HG02870 (cell line): Measurements from ENCODE around the gene VWC2L.

ENCODE experiments used
- ATAC-seq: cut with Tn5 transposase; IDR thresholded peaks from one replicate; pipeline ENCODE4 v1.9.1; 2021; ENCODE audit warnings: mild to moderate bottlenecking, moderate library complexity; ENCODE audit not compliant: unreplicated experiment

Gene VWC2L

DNA sequence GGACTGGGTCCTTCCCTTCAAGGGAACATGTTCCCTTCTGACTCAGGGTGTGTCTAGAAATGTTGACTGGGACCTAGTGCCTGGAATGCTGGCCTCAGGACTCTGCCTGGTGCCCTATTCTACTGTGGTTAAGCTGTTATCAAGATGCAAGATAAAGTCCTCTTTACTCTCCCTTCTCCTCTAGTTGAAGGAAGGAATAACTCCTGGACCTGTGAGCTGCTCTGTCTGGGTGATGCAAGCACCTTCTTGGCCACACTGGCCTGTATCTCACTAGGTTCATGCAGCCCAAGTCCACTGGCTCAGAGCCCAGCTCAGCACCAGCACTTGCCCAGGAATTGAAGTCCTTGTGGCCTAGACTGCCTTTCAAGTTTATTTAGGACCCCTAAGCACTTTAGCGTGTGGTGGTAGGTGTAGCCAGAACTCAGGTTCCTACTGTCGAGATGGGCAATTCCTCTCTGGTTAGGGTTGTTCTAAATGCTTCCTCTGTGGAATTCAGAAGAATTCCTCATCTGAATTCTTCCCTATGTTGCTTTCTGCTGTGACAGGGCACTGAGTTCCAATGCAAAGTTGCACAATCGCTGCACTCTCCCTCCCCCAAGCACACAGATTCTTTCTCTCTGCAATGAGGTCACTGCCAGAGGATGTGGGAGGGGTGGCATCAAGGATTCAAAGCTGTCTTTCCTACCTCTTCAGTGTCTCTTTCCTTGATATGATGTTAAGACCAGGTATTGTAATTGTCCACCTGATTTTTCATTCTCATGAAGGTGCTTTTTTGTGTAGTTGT, 54.7 kb downstream of the VWC2L start:
- ATAC-seq = no peak

DNA sequence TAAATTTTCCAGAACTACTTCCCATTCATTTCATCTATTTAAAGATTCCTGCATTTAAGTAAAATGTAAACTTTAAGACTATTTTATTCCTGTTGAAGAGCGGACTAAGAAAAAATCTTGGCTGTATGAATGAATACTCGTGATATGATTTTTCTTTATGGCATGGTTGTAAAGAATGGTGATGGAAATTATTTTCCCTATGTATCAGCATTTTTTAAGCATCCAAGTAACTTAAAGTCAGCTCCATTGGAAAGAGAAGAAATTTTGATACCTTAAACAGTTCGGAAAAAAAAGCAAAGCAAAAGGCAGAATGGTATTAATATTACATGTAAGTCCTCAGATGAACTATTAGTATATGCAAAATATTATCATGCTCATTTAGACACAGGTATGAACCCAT, 58.9 kb downstream of the VWC2L start:
- no peak for ATAC-seq

DNA sequence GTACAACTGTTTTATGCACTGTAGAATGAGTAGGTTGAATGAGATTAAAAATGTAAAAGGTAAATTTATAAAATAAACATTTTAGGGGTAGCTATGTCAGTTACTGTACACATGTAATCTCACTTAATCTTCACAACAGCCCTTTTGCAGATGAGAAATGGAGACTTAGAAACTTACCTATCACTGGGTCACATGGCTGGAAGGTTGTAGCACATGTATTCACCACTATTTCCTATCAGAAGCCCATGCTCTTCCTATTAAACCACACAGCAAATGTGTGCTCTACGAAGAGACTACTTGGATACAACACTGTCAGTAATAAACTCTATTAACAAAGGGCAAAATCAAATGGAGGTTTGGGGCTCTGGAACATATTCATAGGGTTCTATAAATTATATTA, 60.5 kb downstream of the VWC2L start:
- ATAC-seq = no peak

- ATAC-seq = no peak
Observed at GRCh38 chr2:214471990-214472389, 61.1 kb downstream of the VWC2L start.

- ATAC-seq = no peak
Observed at GRCh38 chr2:214477305-214477704, 66.5 kb downstream of the VWC2L start.

GRCh38 chr2:214481204-214481603, 70.3 kb downstream of the VWC2L start:
- no peak for ATAC-seq

DNA sequence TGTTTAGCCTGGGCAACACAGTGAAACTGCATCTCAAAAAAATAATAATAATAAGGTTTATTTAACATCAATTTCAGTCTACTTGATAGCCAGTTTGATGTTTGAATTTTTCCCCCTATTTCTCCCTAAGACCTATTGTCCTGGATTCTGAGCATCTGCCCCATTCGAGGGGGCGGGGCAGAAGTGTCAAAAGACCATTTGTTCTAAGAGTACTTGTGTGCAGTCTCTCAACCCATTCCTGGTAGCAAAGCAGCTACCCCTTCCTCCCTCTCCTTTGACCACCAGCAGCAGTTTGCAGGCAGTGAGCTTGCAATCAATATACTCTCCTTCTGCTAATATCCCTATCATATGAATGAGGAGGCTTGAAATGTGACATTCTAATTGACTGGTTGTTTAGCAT, 71.9 kb downstream of the VWC2L start:
- no peak for ATAC-seq

DNA sequence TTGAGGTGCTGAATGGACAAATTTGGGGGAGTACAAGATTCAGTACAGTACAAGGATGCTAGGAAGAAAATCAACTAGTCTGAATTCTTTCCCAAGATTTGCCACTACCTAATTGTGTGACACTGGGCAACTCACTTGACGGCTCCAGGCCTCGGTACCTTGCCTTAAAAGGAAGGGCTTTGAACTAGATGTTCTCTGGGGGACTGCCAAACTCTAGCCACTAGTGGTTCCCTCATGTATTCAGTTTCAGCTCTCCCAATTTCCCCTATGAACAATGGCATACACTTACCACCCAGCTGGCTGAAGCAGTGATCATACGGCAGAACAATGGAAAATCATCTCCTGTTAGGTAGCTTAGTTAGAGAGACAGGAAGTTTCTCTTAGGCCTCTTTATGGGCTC, 73.4 kb downstream of the VWC2L start:
- ATAC-seq = no peak

- ATAC-seq = no peak
Observed at GRCh38 chr2:214484701-214485100, 73.8 kb downstream of the VWC2L start.

GRCh38 chr2:214489181-214489580, 78.3 kb downstream of the VWC2L start:
- no peak for ATAC-seq

- ATAC-seq = no peak
Observed at GRCh38 chr2:214489702-214490101, 78.8 kb downstream of the VWC2L start.

GRCh38 chr2:214492152-214492551, 81.3 kb downstream of the VWC2L start:
- no peak for ATAC-seq

DNA sequence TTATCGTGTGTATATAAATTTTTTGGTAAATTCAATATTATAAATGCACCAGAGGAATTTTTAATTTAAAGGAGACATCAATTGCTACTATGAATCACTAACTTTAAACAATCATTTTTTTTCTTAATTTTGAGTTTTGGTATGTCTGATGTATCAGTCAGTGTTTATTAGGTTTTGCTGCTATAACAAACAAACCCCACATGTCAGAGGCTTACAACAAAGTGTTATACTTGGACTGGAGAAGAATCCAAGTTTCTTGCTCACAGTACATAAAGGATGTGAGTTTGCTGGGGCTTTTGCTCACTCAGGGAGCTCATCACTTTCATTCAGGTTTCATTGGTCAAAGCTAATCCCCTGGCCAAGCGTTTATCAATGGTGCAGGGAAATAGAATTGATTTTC, 81.8 kb downstream of the VWC2L start:
- ATAC-seq = no peak

DNA sequence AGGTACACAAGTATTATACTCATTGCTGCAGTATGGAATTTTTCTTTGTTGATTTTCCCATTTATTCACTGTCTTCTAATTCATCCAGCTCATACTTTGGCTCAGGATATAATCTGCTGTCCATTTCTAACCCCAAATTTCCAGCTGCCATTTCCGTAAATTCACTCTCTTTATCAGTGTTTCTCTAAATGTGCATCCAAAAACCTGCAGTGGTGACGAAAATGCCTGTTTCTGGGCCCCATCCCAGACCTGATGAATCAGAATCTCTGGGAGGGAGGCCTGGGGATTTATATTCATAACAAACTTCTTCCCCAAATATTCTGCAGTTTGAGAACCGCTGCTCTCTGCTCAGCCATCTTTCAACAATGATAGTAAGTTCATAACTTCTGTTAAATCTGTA, 86.6 kb downstream of the VWC2L start:
- ATAC-seq = no peak

DNA sequence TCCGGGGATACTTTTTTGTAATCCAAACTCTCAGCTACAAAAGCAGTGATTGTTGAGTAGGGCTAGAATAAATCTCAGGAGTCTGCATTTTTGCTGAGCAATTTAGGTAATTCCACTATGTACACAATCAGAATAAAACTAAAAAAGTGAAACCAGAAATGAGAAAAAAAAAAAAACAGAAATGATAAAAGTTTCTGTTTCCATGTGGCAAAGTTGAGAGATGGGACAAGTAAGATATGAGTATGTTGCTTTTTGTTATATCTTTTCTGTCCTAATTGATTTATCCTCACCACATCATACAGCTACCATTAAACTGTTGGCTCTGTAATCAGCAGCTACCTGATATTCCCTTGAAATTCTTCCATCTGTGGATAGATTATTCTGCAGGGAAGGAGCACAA, 92.7 kb downstream of the VWC2L start:
- peak; percentile 71 for ATAC-seq

DNA sequence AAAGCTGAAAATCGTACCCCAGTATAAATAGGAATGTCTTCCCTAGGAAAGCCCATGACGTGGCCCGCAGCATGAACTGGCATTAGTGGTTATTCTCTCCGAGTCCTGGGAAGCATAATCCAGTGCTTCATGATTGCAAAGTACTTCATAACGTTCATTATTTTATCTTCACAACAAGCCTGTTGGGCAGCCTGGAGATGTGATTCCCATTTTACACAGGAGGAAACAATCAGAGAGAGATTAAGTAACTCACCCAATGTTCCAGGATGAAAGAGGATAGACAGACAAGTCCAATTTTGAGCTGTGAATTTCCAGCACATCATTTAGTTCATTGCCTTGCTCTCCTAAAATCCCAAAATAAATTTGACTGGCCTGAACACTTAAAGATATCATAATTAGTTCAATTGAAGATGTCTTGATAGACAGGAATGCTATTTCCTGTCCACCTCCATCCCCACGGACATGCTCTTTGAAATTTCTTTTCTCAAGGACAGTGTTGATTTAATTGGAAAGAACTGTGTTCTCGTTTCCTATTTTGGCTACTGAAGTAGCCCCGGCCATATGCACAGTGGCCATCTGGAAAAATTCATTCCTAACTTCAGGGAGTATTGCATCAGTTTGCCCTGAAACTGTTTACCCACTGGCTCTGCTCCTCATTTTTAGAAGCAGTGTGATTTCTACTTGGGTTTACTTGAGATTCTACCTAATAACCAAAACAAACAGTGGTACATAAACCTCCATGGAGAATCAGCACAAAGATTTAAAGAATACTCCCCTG, 93.9 kb downstream of the VWC2L start:
- ATAC-seq = no peak

- no peak for ATAC-seq
Observed at GRCh38 chr2:214507032-214507431, 96.2 kb downstream of the VWC2L start.

- ATAC-seq = no peak
Observed at GRCh38 chr2:214514704-214515103, 103.8 kb downstream of the VWC2L start.

DNA sequence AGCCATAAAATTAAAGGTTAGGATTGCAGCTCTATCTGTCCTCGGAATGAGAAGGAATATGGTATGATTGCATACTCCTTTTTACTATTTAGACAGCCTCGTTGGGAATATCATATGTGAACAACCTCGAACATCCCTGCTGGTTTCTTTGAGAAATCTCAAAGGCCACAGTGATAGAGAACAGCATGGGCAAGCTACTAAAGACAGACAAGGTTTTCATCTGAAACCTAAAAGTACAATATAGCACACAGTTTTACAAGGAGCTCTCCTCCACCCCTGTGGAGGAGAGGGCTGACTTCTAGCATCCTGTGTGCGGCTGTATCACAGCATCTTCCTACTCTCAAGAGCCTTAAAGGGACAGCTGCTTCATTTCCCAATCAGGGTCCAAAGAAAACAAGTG, 104.3 kb downstream of the VWC2L start:
- ATAC-seq = no peak

GRCh38 chr2:214519258-214519818, 108.5 kb downstream of the VWC2L start:
- ATAC-seq = no peak

DNA sequence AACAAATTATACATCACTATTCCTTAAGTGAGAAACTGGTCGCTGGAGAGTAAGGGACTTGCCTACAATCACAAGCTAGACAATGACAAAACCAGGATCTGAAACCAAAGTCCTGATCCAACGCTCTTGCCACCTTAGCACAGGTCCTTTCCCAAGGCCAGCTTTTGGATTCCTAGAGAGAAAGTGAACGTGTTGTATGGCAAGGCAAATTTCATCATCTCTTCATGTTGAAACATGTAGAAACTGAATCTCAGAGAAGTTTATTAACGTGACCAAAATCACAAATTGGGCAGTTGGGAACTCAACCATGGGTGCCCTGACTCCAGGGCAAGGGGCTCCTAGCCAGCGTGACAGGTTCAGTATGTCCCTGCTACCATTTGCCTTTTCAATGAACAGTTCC, 118.2 kb downstream of the VWC2L start:
- ATAC-seq = no peak

DNA sequence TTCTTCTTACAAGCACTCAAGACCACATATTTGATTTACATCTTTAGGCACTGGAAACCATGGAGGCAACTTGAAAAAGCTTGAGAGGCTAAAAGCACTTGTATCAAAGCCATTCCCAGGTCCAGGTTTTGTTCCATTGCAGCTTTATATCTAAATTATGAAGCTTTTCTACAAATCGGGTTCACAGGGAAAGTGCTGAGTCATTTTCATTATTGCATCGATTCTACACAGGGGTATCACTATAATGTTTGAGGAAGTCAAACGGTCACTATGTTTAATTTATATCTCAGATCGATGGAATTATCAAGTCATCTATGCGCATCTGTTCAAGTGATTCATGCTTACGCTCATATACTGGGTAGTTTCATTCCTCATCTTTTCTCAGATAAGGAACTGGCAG, 118.7 kb downstream of the VWC2L start:
- no peak for ATAC-seq
